Urothelium cell line (cell line): ENCODE measurements around the gene ALDH1L2.
"Not testable (repeated sequence)": the region's sequence is repeated elsewhere in the genome, so short reads cannot be mapped to it uniquely, and the experiment has no call there.

Source experiments
- DNase-seq: peaks from one replicate; pipeline ENCODE4 v3.0.0; 2011; ENCODE audit warnings: low spot score, mixed read lengths
- FAIRE-seq: peaks from 2 replicates; lab custom pipeline; 2011; peaks lifted over from hg19 to GRCh38; lab: Jason Lieb, UNC

ALDH1L2 gene

DNA sequence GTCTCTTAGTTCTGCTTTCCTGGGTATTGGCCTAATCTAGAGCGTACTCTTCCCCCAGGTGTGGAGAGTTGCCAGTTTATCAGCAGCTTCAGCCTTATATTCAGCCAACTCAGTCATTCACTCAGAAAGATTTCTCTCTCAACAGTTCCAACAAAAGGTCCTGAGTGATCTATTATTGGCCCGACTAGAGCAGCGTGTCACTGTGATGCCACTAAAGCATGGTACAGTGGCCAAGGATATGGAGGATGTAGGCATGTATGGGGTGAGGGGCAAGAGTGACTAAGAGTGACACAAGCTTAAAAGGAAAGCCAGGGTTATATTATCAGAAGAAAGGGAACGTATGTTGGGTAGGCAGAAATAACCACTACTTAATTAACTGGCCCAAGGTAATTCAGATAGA lies 93.3 kb downstream of the ALDH1L2 start:
- no peak for DNase-seq
- no peak for FAIRE-seq

DNA sequence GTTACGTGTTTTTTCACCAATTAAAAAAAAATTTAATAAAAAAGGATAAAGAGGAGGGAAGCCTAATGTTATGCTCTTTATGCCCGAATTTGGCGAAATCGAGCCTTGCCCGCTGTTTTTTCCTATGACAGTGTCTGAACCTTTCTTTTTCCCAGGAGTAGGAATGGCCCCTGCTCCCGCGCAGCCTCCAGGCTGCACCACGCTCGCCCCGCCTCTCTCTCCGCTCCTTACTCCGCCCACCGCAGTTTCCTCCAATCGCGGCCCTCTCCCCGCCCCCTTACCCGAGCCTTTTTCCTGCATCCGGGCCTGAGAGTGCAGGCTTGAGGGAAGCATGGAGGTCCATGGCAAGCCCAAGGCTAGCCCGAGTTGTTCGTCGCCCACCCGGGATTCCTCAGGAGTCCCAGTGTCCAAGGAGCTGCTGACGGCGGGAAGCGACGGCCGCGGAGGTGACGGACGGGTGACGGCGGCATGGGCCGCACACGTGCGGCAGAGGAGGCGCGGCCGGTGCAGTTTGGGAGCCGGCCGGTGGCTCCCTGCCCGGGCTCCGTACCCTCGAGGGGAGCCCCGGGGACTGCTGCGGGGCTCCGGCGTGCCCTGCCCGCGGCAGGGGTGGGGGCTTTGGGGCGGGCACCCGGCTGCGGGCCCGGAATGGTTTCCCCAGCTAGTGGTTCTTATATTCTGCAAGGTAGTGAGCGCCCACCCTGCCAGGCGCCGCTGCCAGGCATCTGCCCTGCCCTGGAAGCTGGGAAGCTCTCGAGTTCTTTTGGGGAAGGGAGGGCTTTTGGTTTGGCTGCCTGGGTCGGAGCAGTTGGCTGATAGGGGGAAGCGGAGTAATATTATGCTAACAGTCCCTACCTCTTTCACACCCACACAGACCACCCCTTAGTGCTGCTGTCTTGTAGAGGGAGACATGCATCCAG lies 98.0 kb downstream of the ALDH1L2 start, which contains the start of gene NOPCHAP1:
TSS of gene NOPCHAP1 (plus strand) at position 295 of the 920 bp plus-strand sequence. CDS start at position 332, 37 bp downstream.
- FAIRE-seq (no peak), DNase-seq (peak; percentile 90)

DNA sequence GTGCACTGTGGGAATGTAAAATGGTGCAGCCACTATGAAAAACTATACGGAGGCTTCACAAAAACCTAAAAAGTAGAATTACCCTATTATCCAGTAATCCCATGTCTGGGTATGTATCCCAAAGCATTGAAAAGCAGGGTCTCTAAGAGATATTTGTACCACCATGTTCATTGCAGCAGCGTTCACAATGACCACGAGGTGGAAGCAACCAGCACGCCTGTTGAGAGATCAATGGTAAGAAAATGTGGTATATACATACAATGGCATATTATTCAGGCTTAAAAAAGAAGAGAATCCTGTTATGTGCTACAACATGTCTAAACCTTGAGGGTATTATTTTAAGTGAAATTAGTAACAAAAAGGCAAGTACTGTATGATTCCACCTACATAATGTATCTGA lies 99.1 kb downstream of the ALDH1L2 start:
- no peak for FAIRE-seq
- no peak for DNase-seq

DNA sequence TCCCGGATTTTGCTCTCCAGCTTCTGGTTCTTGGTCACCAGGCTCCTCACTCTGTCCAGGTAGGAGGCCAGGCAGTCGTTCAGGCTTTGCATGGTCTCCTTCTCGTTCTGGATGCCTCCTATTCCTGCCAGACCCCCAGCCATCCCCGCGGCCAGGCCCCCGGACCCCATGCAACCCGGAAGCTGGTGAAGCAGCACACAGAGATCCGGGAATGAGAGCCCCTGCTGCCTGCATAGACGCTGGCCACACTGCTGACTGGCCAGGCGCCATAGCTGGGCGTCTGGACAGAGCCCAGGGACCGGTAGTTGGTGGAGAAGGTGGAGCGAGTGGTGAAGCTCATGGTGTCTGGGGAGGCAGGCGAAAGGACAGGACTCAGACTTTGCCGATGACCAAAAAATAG lies 106.6 kb downstream of the ALDH1L2 start:
- not testable (repeated sequence) for FAIRE-seq

DNA sequence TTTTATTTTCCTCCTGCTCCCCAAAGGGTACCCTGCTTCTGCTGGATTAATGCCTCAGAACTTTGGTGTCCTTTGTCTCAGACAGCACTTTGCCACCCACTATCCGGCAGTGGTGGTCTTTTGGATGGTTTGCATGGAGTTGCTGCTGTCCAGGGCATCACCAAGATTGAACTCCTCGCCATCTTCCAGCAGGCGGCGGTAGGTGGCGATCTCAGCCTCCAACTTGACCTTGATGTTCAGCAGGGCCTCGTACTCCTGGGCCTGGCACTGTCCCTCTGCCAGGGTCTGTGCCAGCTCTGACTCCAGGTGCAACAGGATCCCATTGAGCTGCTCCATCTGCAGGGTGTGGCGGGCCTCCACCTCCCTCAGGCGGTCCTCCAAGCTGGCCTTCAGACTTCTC lies 107.6 kb downstream of the ALDH1L2 start:
- DNase-seq (no peak), FAIRE-seq (no peak)

More for the DNA sequence above, 106.6 kb downstream of the ALDH1L2 start:
- not testable (repeated sequence) for DNase-seq

DNA sequence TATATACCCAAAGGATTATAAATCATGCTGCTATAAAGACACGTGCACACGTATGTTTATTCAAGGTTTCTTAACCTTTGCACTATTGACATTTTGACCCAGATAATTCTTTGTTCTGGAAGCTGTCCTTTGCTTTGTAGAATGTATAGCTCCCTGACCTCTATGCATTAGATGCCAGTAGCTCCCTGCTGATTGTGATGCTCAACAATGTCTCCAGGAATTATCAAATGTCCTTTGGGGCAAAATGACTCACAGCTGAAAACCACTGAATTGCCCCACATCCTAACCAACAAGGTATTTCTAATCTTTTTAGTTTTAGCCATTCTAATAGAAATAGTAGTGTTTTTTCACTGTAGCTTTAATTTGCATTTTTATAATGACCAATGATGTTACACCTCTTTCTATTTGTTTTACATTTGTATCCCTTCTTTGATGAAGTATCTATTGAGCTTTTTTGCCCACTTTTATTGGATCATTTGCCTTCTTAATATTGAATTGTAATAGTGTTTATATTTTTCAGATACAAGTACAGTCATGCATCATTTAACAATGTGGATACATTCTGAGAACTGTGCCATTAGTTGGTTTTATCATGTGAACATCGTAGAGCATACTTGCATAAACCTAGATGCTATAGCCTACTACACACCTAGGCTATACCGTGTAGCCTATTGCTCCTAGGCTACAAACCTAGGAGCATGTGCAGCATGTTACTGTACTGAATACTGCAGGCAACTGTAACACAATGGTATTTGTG lies 108.5 kb downstream of the ALDH1L2 start:
- DNase-seq (no peak), FAIRE-seq (no peak)

DNA sequence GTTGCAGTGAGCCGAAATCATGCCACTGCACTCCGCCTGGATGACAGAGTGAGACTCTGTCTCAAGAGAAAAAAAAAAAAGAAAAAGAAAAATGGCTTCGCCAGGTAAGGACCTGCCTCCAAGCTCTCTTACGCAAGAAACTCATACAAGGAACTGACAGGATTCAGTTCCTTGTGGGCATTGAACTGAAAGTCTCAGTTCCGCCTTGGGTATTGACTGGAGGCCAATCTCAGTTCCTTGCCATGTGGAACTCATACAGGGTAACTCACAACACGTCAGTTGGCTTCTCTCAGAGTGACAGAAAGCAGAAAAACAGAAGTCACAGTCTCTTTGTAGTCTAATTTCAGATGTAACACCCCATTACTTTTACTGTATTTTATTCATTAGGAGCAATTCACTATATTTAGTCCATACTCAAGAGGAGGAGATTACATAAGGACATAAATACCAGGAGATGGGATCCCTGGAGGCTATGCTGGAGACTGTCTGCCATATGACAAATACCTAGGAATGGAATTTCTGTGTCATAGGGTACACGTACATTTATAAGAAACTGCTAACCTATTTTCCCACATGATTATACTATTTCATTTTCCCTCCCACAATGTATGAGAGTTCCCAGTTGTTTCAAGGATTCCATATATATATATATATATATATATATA lies 109.5 kb downstream of the ALDH1L2 start:
- FAIRE-seq (no peak), DNase-seq (no peak)

DNA sequence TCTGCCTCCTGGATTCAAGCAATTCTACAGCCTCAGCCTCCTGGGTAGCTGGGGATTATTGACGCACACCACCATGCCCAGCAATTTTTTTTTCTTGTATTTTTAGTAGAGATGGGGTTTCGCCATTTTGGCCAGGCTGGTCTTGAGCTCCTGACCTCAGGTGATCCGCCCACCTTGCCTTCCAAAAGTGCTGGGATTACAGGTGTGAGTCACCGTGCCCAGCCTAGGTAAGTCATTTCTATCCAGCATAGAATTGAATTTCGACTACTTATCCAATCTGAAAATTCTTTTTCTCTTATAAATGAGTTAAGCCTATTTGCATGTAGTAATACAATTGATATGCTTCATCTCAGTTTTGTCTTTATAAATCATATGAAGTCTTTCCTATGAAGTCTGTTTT lies 111.0 kb downstream of the ALDH1L2 start:
- DNase-seq = no peak
- no peak for FAIRE-seq

DNA sequence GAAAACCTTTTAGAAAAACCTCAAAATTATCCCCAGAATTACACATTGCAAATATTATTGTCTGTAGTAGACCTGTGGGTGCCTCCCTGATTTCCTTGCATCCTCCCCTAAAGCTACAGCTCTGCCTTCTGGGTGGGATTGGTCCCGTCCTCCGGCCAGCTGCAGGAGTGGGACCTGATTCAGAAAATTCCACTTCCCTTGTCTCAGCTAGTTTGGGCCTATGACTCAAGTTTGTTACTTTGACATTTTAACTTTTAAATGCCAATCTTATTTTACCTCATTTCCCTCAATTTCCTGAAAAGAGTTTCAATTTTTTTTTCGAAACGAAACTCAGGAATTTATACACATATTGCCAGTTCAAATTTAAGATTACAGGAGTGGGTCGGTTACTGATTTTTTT lies 113.0 kb downstream of the ALDH1L2 start:
- no peak for DNase-seq
- no peak for FAIRE-seq
